Activated naive CD4-positive, alpha-beta T cell treated with anti-CD3 and anti-CD28 coated beads, Interleukin-2, amount 50 U/mL, for 24 hours (primary cell): Measurements from ENCODE around the gene GFI1.

Experiments
- H3K27ac Mint-ChIP-seq: one replicate; pipeline ENCODE4 v1.8.0; 2021; ENCODE audit warnings: mild to moderate bottlenecking, mixed read lengths
- H3K27me3 Mint-ChIP-seq: one replicate; pipeline ENCODE4 v1.8.0; 2021; ENCODE audit warnings: mixed read lengths
- H3K36me3 Mint-ChIP-seq: one replicate; pipeline ENCODE4 v1.8.0; 2021; ENCODE audit warnings: mixed read lengths
- H3K4me1 Mint-ChIP-seq: one replicate; pipeline ENCODE4 v1.8.0; 2021; ENCODE audit warnings: mixed read lengths
- H3K4me3 Mint-ChIP-seq: one replicate; pipeline ENCODE4 v1.8.0; 2021; ENCODE audit warnings: mild to moderate bottlenecking, mixed read lengths
- H3K9me3 Mint-ChIP-seq: one replicate; pipeline ENCODE4 v1.8.0; 2021; ENCODE audit warnings: mixed read lengths

GFI1 gene

GRCh38 chr1:92480813-92481598 lies 5.7 kb downstream of the GFI1 start:
- peak overlapping the region; percentile 96 for H3K4me3 Mint-ChIP-seq
- peaks cover 52% of the 10 kb centered on the region for H3K4me1 Mint-ChIP-seq
- H3K27ac Mint-ChIP-seq, result peak overlapping the region; percentile 76
- no peaks in the 10 kb centered on the region for H3K27me3 Mint-ChIP-seq
- H3K9me3 Mint-ChIP-seq, result no peaks in the 10 kb centered on the region
- peaks cover 39% of the 10 kb centered on the region for H3K36me3 Mint-ChIP-seq

- Mint-ChIP-seq H3K4me3 (peak overlapping the region; percentile 83), H3K36me3 (peaks cover 42% of the 10 kb centered on the region), H3K27me3 (no peaks in the 10 kb centered on the region), H3K9me3 (no peaks in the 10 kb centered on the region), H3K27ac (no peak overlapping the region), H3K4me1 (peaks cover 58% of the 10 kb centered on the region)
Measured at GRCh38 chr1:92480200-92480812, 6.4 kb downstream of the GFI1 start.

- Mint-ChIP-seq H3K4me1 (peaks cover 65% of the 10 kb centered on the region), H3K27ac (peak overlapping the region; percentile 89), H3K36me3 (peaks cover 42% of the 10 kb centered on the region), H3K27me3 (no peaks in the 10 kb centered on the region), H3K4me3 (peak overlapping the region; percentile 83), H3K9me3 (no peaks in the 10 kb centered on the region)
Measured at GRCh38 chr1:92479587-92479986, 7.1 kb downstream of the GFI1 start.

- peaks cover 46% of the 10 kb centered on the region for H3K36me3 Mint-ChIP-seq
- H3K27ac Mint-ChIP-seq, result peak overlapping the region; percentile 75
- no peaks in the 10 kb centered on the region for H3K9me3 Mint-ChIP-seq
- peak overlapping the region; percentile 83 for H3K4me3 Mint-ChIP-seq
- peaks cover 75% of the 10 kb centered on the region for H3K4me1 Mint-ChIP-seq
- H3K27me3 Mint-ChIP-seq, result no peaks in the 10 kb centered on the region
Measured at GRCh38 chr1:92478393-92478792, 8.3 kb downstream of the GFI1 start.

GRCh38 chr1:92476071-92476631 lies 10.6 kb downstream of the GFI1 start:
- no peaks in the 10 kb centered on the region for H3K9me3 Mint-ChIP-seq
- peaks cover 39% of the 10 kb centered on the region for H3K36me3 Mint-ChIP-seq
- H3K27ac Mint-ChIP-seq, result peak overlapping the region; percentile 85
- peak overlapping the region; percentile 49 for H3K4me3 Mint-ChIP-seq
- H3K27me3 Mint-ChIP-seq, result no peaks in the 10 kb centered on the region
- H3K4me1 Mint-ChIP-seq, result peaks cover 78% of the 10 kb centered on the region

GRCh38 chr1:92475029-92475428 lies 11.7 kb downstream of the GFI1 start:
- Mint-ChIP-seq H3K4me3 (peak overlapping the region; percentile 82), H3K36me3 (peaks cover 43% of the 10 kb centered on the region), H3K9me3 (no peaks in the 10 kb centered on the region), H3K27ac (peak overlapping the region; percentile 55), H3K4me1 (peaks cover 82% of the 10 kb centered on the region), H3K27me3 (no peaks in the 10 kb centered on the region)

GRCh38 chr1:92473781-92474495 lies 12.8 kb downstream of the GFI1 start:
- H3K27me3 Mint-ChIP-seq, result no peaks in the 10 kb centered on the region
- peaks cover 75% of the 10 kb centered on the region for H3K4me1 Mint-ChIP-seq
- peaks cover 36% of the 10 kb centered on the region for H3K36me3 Mint-ChIP-seq
- peak overlapping the region; percentile 82 for H3K4me3 Mint-ChIP-seq
- no peaks in the 10 kb centered on the region for H3K9me3 Mint-ChIP-seq
- H3K27ac Mint-ChIP-seq, result peak overlapping the region; percentile 85

- peaks cover 59% of the 10 kb centered on the region for H3K4me1 Mint-ChIP-seq
- H3K36me3 Mint-ChIP-seq, result peaks cover 16% of the 10 kb centered on the region
- H3K4me3 Mint-ChIP-seq, result no peak overlapping the region
- H3K9me3 Mint-ChIP-seq, result no peaks in the 10 kb centered on the region
- H3K27ac Mint-ChIP-seq, result no peak overlapping the region
- H3K27me3 Mint-ChIP-seq, result no peaks in the 10 kb centered on the region
Measured at GRCh38 chr1:92470216-92470615, 16.5 kb downstream of the GFI1 start.

- Mint-ChIP-seq H3K4me3 (no peak overlapping the region), H3K27me3 (no peaks in the 10 kb centered on the region), H3K9me3 (no peaks in the 10 kb centered on the region), H3K4me1 (peaks cover 58% of the 10 kb centered on the region), H3K27ac (no peak overlapping the region), H3K36me3 (peaks cover 8% of the 10 kb centered on the region)
Measured at GRCh38 chr1:92466683-92467352, 19.9 kb downstream of the GFI1 start.

GRCh38 chr1:92465256-92465647 lies 21.5 kb downstream of the GFI1 start:
- H3K4me3 Mint-ChIP-seq, result no peak overlapping the region
- H3K9me3 Mint-ChIP-seq, result no peaks in the 10 kb centered on the region
- no peaks in the 10 kb centered on the region for H3K27me3 Mint-ChIP-seq
- peak overlapping the region; percentile 80 for H3K27ac Mint-ChIP-seq
- peaks cover 57% of the 10 kb centered on the region for H3K4me1 Mint-ChIP-seq
- peaks cover 4% of the 10 kb centered on the region for H3K36me3 Mint-ChIP-seq

- no peak overlapping the region for H3K4me3 Mint-ChIP-seq
- no peaks in the 10 kb centered on the region for H3K27me3 Mint-ChIP-seq
- H3K9me3 Mint-ChIP-seq, result no peaks in the 10 kb centered on the region
- peak overlapping the region; percentile 80 for H3K27ac Mint-ChIP-seq
- peaks cover 60% of the 10 kb centered on the region for H3K4me1 Mint-ChIP-seq
- peaks cover 2% of the 10 kb centered on the region for H3K36me3 Mint-ChIP-seq
Measured at GRCh38 chr1:92464588-92465255, 22.0 kb downstream of the GFI1 start.

GRCh38 chr1:92461364-92462097 lies 25.2 kb downstream of the GFI1 start:
- H3K27ac Mint-ChIP-seq, result no peak overlapping the region
- H3K27me3 Mint-ChIP-seq, result no peaks in the 10 kb centered on the region
- H3K9me3 Mint-ChIP-seq, result no peaks in the 10 kb centered on the region
- H3K4me3 Mint-ChIP-seq, result no peak overlapping the region
- peaks cover 52% of the 10 kb centered on the region for H3K4me1 Mint-ChIP-seq
- no peaks in the 10 kb centered on the region for H3K36me3 Mint-ChIP-seq

GRCh38 chr1:92459871-92460320 lies 26.8 kb downstream of the GFI1 start:
- Mint-ChIP-seq H3K9me3 (no peaks in the 10 kb centered on the region), H3K36me3 (no peaks in the 10 kb centered on the region), H3K27me3 (no peaks in the 10 kb centered on the region), H3K4me3 (no peak overlapping the region), H3K27ac (no peak overlapping the region), H3K4me1 (peaks cover 39% of the 10 kb centered on the region)

- Mint-ChIP-seq H3K27ac (no peak overlapping the region), H3K4me3 (no peak overlapping the region), H3K9me3 (no peaks in the 10 kb centered on the region), H3K36me3 (no peaks in the 10 kb centered on the region), H3K4me1 (peaks cover 24% of the 10 kb centered on the region), H3K27me3 (no peaks in the 10 kb centered on the region)
Measured at GRCh38 chr1:92458146-92458545, 28.6 kb downstream of the GFI1 start.
